T-helper 2 cell treated with Interferon-gamma antibody and Interleukin-4, amounts not matched to agents 5 μg/mL and 100 μg/mL, for 36 hours (primary cell): ENCODE measurements around the gene TMEM9B.
"Not testable (repeated sequence)": the region's sequence is repeated elsewhere in the genome, so short reads cannot be mapped to it uniquely, and the experiment has no call there.

Experiments
- DNase-seq: peaks from one replicate; pipeline ENCODE4 v3.0.0; 2021; ENCODE audit warnings: low spot score
- H3K27ac Mint-ChIP-seq: one replicate; pipeline ENCODE4 v1.8.0; 2021; ENCODE audit warnings: mild to moderate bottlenecking, mixed read lengths
- H3K27me3 Mint-ChIP-seq: one replicate; pipeline ENCODE4 v1.8.0; 2021; ENCODE audit warnings: low read depth, mixed read lengths
- H3K36me3 Mint-ChIP-seq: one replicate; pipeline ENCODE4 v1.8.0; 2021; ENCODE audit warnings: low read depth, mixed read lengths
- H3K4me1 Mint-ChIP-seq: one replicate; pipeline ENCODE4 v1.8.0; 2021; ENCODE audit warnings: low read depth, mixed read lengths
- H3K4me3 Mint-ChIP-seq: one replicate; pipeline ENCODE4 v1.8.0; 2022; ENCODE audit warnings: mild to moderate bottlenecking, moderate library complexity, mixed read lengths
- H3K9me3 Mint-ChIP-seq: one replicate; pipeline ENCODE4 v1.8.0; 2021; ENCODE audit warnings: mixed read lengths

TMEM9B gene

GRCh38 chr11:8988329-8989234 is 24.3 kb upstream of the TMEM9B start:
- no peaks in the 10 kb centered on the region for H3K36me3 Mint-ChIP-seq
- H3K27ac Mint-ChIP-seq = no peak overlapping the region
- no peak overlapping the region for H3K4me3 Mint-ChIP-seq
- peaks cover 9% of the 10 kb centered on the region for H3K27me3 Mint-ChIP-seq
- no peaks in the 10 kb centered on the region for H3K9me3 Mint-ChIP-seq
- DNase-seq = no peak
- peaks cover 11% of the 10 kb centered on the region for H3K4me1 Mint-ChIP-seq

GRCh38 chr11:8987446-8987845 is 23.2 kb upstream of the TMEM9B start:
- no peak for DNase-seq
- Mint-ChIP-seq H3K27me3 (peaks cover 6% of the 10 kb centered on the region), H3K9me3 (no peaks in the 10 kb centered on the region), H3K27ac (no peak overlapping the region), H3K4me3 (no peak overlapping the region), H3K36me3 (no peaks in the 10 kb centered on the region), H3K4me1 (peaks cover 11% of the 10 kb centered on the region)

GRCh38 chr11:8986772-8987171 is 22.5 kb upstream of the TMEM9B start:
- H3K36me3 Mint-ChIP-seq, H3K4me3 Mint-ChIP-seq, H3K9me3 Mint-ChIP-seq, DNase-seq, H3K27me3 Mint-ChIP-seq, H3K27ac Mint-ChIP-seq: not testable (repeated sequence)
- H3K4me1 Mint-ChIP-seq = peaks cover 11% of the 10 kb centered on the region

GRCh38 chr11:8985462-8985861 is 21.2 kb upstream of the TMEM9B start:
- H3K36me3 Mint-ChIP-seq = no peaks in the 10 kb centered on the region
- no peak overlapping the region for H3K4me3 Mint-ChIP-seq
- DNase-seq = no peak
- no peak overlapping the region for H3K27ac Mint-ChIP-seq
- peaks cover 6% of the 10 kb centered on the region for H3K27me3 Mint-ChIP-seq
- no peaks in the 10 kb centered on the region for H3K9me3 Mint-ChIP-seq
- peaks cover 11% of the 10 kb centered on the region for H3K4me1 Mint-ChIP-seq

- peaks cover 9% of the 10 kb centered on the region for H3K4me1 Mint-ChIP-seq
- H3K36me3 Mint-ChIP-seq = peaks cover 1% of the 10 kb centered on the region
- no peaks in the 10 kb centered on the region for H3K9me3 Mint-ChIP-seq
- no peaks in the 10 kb centered on the region for H3K27me3 Mint-ChIP-seq
- H3K4me3 Mint-ChIP-seq = no peak overlapping the region
- DNase-seq = no peak
- no peak overlapping the region for H3K27ac Mint-ChIP-seq
These were observed 19.3 kb upstream of the TMEM9B start for GRCh38 chr11:8983552-8983951.

- Mint-ChIP-seq H3K27ac (no peak overlapping the region), H3K27me3 (no peaks in the 10 kb centered on the region), H3K4me3 (no peak overlapping the region), H3K9me3 (no peaks in the 10 kb centered on the region), H3K36me3 (peaks cover 1% of the 10 kb centered on the region), H3K4me1 (peaks cover 2% of the 10 kb centered on the region)
- DNase-seq = no peak
These were observed 16.2 kb upstream of the TMEM9B start for GRCh38 chr11:8980485-8980884.

GRCh38 chr11:8979365-8979764 is 15.1 kb upstream of the TMEM9B start:
- DNase-seq, H3K27ac Mint-ChIP-seq, H3K27me3 Mint-ChIP-seq, H3K4me3 Mint-ChIP-seq, H3K36me3 Mint-ChIP-seq, H3K9me3 Mint-ChIP-seq, H3K4me1 Mint-ChIP-seq: not testable (repeated sequence)

GRCh38 chr11:8973121-8973520 is 8.9 kb upstream of the TMEM9B start:
- Mint-ChIP-seq H3K9me3 (no peaks in the 10 kb centered on the region), H3K4me1 (no peaks in the 10 kb centered on the region), H3K36me3 (no peaks in the 10 kb centered on the region), H3K27me3 (no peaks in the 10 kb centered on the region), H3K27ac (no peak overlapping the region), H3K4me3 (no peak overlapping the region)
- DNase-seq = no peak

- Mint-ChIP-seq H3K9me3 (no peaks in the 10 kb centered on the region), H3K27ac (no peak overlapping the region), H3K4me1 (peaks cover under 1% of the 10 kb centered on the region), H3K27me3 (no peaks in the 10 kb centered on the region), H3K36me3 (no peaks in the 10 kb centered on the region), H3K4me3 (no peak overlapping the region)
- no peak for DNase-seq
These were observed 7.7 kb upstream of the TMEM9B start for GRCh38 chr11:8971924-8972316.

GRCh38 chr11:8971196-8971923 is 7.1 kb upstream of the TMEM9B start:
- Mint-ChIP-seq H3K4me1 (peaks cover 7% of the 10 kb centered on the region), H3K9me3 (no peaks in the 10 kb centered on the region), H3K27me3 (no peaks in the 10 kb centered on the region), H3K4me3 (no peak overlapping the region), H3K27ac (no peak overlapping the region), H3K36me3 (no peaks in the 10 kb centered on the region)
- DNase-seq = no peak

- Mint-ChIP-seq H3K9me3 (no peaks in the 10 kb centered on the region), H3K36me3 (no peaks in the 10 kb centered on the region), H3K4me1 (peaks cover 27% of the 10 kb centered on the region), H3K27me3 (no peaks in the 10 kb centered on the region), H3K27ac (no peak overlapping the region), H3K4me3 (no peak overlapping the region)
- no peak for DNase-seq
These were observed 2.9 kb upstream of the TMEM9B start for GRCh38 chr11:8967184-8967583.

- Mint-ChIP-seq H3K27me3 (no peaks in the 10 kb centered on the region), H3K4me1 (peaks cover 36% of the 10 kb centered on the region), H3K27ac (peak overlapping the region; percentile 96), H3K9me3 (no peaks in the 10 kb centered on the region), H3K4me3 (peak overlapping the region; percentile 99), H3K36me3 (peaks cover 2% of the 10 kb centered on the region)
- DNase-seq = no peak
These were observed 496 bp downstream of the TMEM9B start for GRCh38 chr11:8963569-8964323.

- peak overlapping the region; percentile 99 for H3K4me3 Mint-ChIP-seq
- peak overlapping the region; percentile 54 for H3K27ac Mint-ChIP-seq
- peaks cover 36% of the 10 kb centered on the region for H3K4me1 Mint-ChIP-seq
- no peaks in the 10 kb centered on the region for H3K27me3 Mint-ChIP-seq
- no peak for DNase-seq
- no peaks in the 10 kb centered on the region for H3K9me3 Mint-ChIP-seq
- H3K36me3 Mint-ChIP-seq = peaks cover 2% of the 10 kb centered on the region
These were observed 1.4 kb downstream of the TMEM9B start for GRCh38 chr11:8962841-8963240.

GRCh38 chr11:8961401-8961800 is 2.8 kb downstream of the TMEM9B start:
- Mint-ChIP-seq H3K4me1 (peaks cover 39% of the 10 kb centered on the region), H3K36me3 (peaks cover 9% of the 10 kb centered on the region), H3K4me3 (no peak overlapping the region), H3K9me3 (no peaks in the 10 kb centered on the region), H3K27ac (no peak overlapping the region), H3K27me3 (no peaks in the 10 kb centered on the region)
- no peak for DNase-seq
